NCI-H460 (cell line): Measurements from ENCODE around the gene TMEM30A. TPM values are rescaled to one million over a fixed set of nuclear protein-coding genes. Genes with fewer than 3 reads are reported as not detected.

Source experiments
- DNase-seq: peaks from one replicate; pipeline ENCODE4 v3.0.0-alpha.2; 2016; ENCODE audit warnings: low read depth; ENCODE audit errors: extremely low read depth
- total RNA-seq: library from RNA; depleted of rRNA; stranded (reverse); fragments of >200 nt; shearing (Covaris generic); gene quantifications from 2 replicates; pipeline ENCODE4 v1.2.3, GENCODE V29; 2014

TMEM30A gene
- total RNA-seq, 1 experiment from 2014 or later = 50.9 TPM

- DNase-seq = no peak
These were observed 8.0 kb upstream of the TMEM30A start for GRCh38 chr6:75292555-75292954.

- DNase-seq = no peak
These were observed 7.2 kb upstream of the TMEM30A start for GRCh38 chr6:75291744-75292143.

- DNase-seq = no peak
These were observed 6.7 kb upstream of the TMEM30A start for GRCh38 chr6:75291331-75291730.

GRCh38 chr6:75290136-75290945 lies 5.7 kb upstream of the TMEM30A start:
- DNase-seq = no peak

GRCh38 chr6:75288023-75288422 lies 3.4 kb upstream of the TMEM30A start:
- no peak for DNase-seq

- no peak for DNase-seq
These were observed 2.8 kb upstream of the TMEM30A start for GRCh38 chr6:75287424-75287823.

GRCh38 chr6:75286955-75287354 lies 2.4 kb upstream of the TMEM30A start:
- no peak for DNase-seq

- no peak for DNase-seq
These were observed 669 bp upstream of the TMEM30A start for GRCh38 chr6:75285283-75285639.

GRCh38 chr6:75283907-75284631 lies 523 bp downstream of the TMEM30A start:
- no peak for DNase-seq

- no peak for DNase-seq
These were observed 1.9 kb downstream of the TMEM30A start for GRCh38 chr6:75282706-75283105.

- no peak for DNase-seq
These were observed 2.9 kb downstream of the TMEM30A start for GRCh38 chr6:75281653-75282052.

GRCh38 chr6:75280131-75280855 lies 4.3 kb downstream of the TMEM30A start:
- no peak for DNase-seq

- no peak for DNase-seq
These were observed 5.2 kb downstream of the TMEM30A start for GRCh38 chr6:75279418-75279817.

- DNase-seq = no peak
These were observed 6.0 kb downstream of the TMEM30A start for GRCh38 chr6:75278474-75279077.

- no peak for DNase-seq
These were observed 9.5 kb downstream of the TMEM30A start for GRCh38 chr6:75275067-75275466.

GRCh38 chr6:75273009-75273408 lies 11.6 kb downstream of the TMEM30A start:
- no peak for DNase-seq

GRCh38 chr6:75272145-75272840 lies 12.3 kb downstream of the TMEM30A start:
- no peak for DNase-seq

- no peak for DNase-seq
These were observed 15.6 kb downstream of the TMEM30A start for GRCh38 chr6:75268988-75269354.

GRCh38 chr6:75268121-75268987 lies 16.2 kb downstream of the TMEM30A start:
- DNase-seq = no peak

- DNase-seq = no peak
These were observed 17.1 kb downstream of the TMEM30A start for GRCh38 chr6:75267461-75267860.
